OCI-LY7 (cell line): ENCODE data around the gene FGGY.

ENCODE experiments used
- CTCF ChIP-seq: fragments of 200-600 bp; sonication (generic); conservative IDR thresholded peaks from 2 replicates; pipeline ENCODE4 v1.5.1; 2014; ENCODE audit warnings: mild to moderate bottlenecking, antibody characterized with exemption, low read length, moderate library complexity, mixed read lengths
- EZH2phosphoT487 ChIP-seq: fragments of 200-600 bp; sonication (generic); IDR thresholded peaks from 2 replicates; pipeline ENCODE4 v1.6.1; 2018; ENCODE audit warnings: low read depth, borderline replicate concordance, mild to moderate bottlenecking, mixed run types, antibody characterized with exemption, low read length, moderate library complexity, mixed read lengths

GRCh38 chr1:59379371-59379728 is 82.5 kb downstream of the FGGY start:
- TF ChIP-seq CTCF: no peak
- TF ChIP-seq EZH2phosphoT487: no peak
